ENCODE measurements around the gene ARHGEF28.

The ARHGEF28 gene

GRCh38 chr5:73661753-73662152 lies 35.8 kb downstream of the ARHGEF28 start:
- in situ Hi-C loops (cut with MboI; ENCODE audit: low sequenced_read_pairs, unreplicated experiment): no loop called here
- no peak for TF ChIP-seq CTCF (IDR thresholded peaks at IDR 0.05; ENCODE audit: borderline replicate concordance, control extremely low read depth, extremely low read depth, insufficient read depth, missing control alignments)
- DNase-seq (ENCODE audit: low spot score): no peak

GRCh38 chr5:73663161-73663859 lies 37.3 kb downstream of the ARHGEF28 start:
- TF ChIP-seq CTCF (IDR thresholded peaks at IDR 0.05; ENCODE audit: borderline replicate concordance, control extremely low read depth, extremely low read depth, insufficient read depth, missing control alignments): no peak
- in situ Hi-C loops (cut with MboI; ENCODE audit: low sequenced_read_pairs, unreplicated experiment): no loop called here
- DNase-seq (ENCODE audit: low spot score): no peak

- in situ Hi-C loops (cut with MboI; ENCODE audit: low sequenced_read_pairs, unreplicated experiment): no loop called here
- TF ChIP-seq CTCF (IDR thresholded peaks at IDR 0.05; ENCODE audit: borderline replicate concordance, control extremely low read depth, extremely low read depth, insufficient read depth, missing control alignments): no peak
Measured at GRCh38 chr5:73663860-73664240, 37.9 kb downstream of the ARHGEF28 start.

GRCh38 chr5:73664796-73665195 lies 38.8 kb downstream of the ARHGEF28 start:
- in situ Hi-C loops (cut with MboI; ENCODE audit: low sequenced_read_pairs, unreplicated experiment): no loop called here
- no peak for DNase-seq (ENCODE audit: low spot score)
- no peak for TF ChIP-seq CTCF (IDR thresholded peaks at IDR 0.05; ENCODE audit: borderline replicate concordance, control extremely low read depth, extremely low read depth, insufficient read depth, missing control alignments)

More at GRCh38 chr5:73663860-73664240, 37.9 kb downstream of the ARHGEF28 start:
- DNase-seq (ENCODE audit: low spot score): peak; percentile 21

- in situ Hi-C loops (cut with MboI; ENCODE audit: low sequenced_read_pairs, unreplicated experiment): no loop called here
- no peak for TF ChIP-seq CTCF (IDR thresholded peaks at IDR 0.05; ENCODE audit: borderline replicate concordance, control extremely low read depth, extremely low read depth, insufficient read depth, missing control alignments)
- DNase-seq (ENCODE audit: low spot score): no peak
Measured at GRCh38 chr5:73666891-73667290, 40.9 kb downstream of the ARHGEF28 start.

GRCh38 chr5:73668017-73668416 lies 42.0 kb downstream of the ARHGEF28 start:
- in situ Hi-C loops (cut with MboI; ENCODE audit: low sequenced_read_pairs, unreplicated experiment): no loop called here
- no peak for DNase-seq (ENCODE audit: low spot score)
- no peak for TF ChIP-seq CTCF (IDR thresholded peaks at IDR 0.05; ENCODE audit: borderline replicate concordance, control extremely low read depth, extremely low read depth, insufficient read depth, missing control alignments)
